Activated CD8-positive, alpha-beta memory T cell treated with anti-CD3 and anti-CD28 coated beads, Interleukin-2, amount 50 U/mL, for 4 hours (primary cell): Measurements from ENCODE around the gene IL36B.
"Not testable (repeated sequence)": the region's sequence is repeated elsewhere in the genome, so short reads cannot be mapped to it uniquely, and the experiment has no call there.

Experiments
- DNase-seq: peaks from one replicate; pipeline ENCODE4 v3.0.0-alpha.2; 2020

The IL36B gene

GRCh38 chr2:113052396-113052917 lies at the start of gene IL36B:
Gene IL36B, minus strand, starts transcription at chr2:113052867.
- DNase-seq = no peak

GRCh38 chr2:113102133-113102532 lies 49.5 kb upstream of the IL36B start:
- no peak for DNase-seq

- DNase-seq = no peak
These were observed 45.9 kb upstream of the IL36B start for GRCh38 chr2:113098532-113098931.

- DNase-seq = no peak
These were observed 45.4 kb upstream of the IL36B start for GRCh38 chr2:113098041-113098440.

GRCh38 chr2:113096842-113097618 lies 44.4 kb upstream of the IL36B start:
- not testable (repeated sequence) for DNase-seq

- not testable (repeated sequence) for DNase-seq
These were observed 43.6 kb upstream of the IL36B start for GRCh38 chr2:113096306-113096705.

- DNase-seq = no peak
These were observed 40.9 kb upstream of the IL36B start for GRCh38 chr2:113093613-113093977.

GRCh38 chr2:113092864-113093612 lies 40.4 kb upstream of the IL36B start:
- DNase-seq = no peak

- no peak for DNase-seq
These were observed 38.7 kb upstream of the IL36B start for GRCh38 chr2:113091231-113091896.

GRCh38 chr2:113089916-113090315 lies 37.2 kb upstream of the IL36B start:
- DNase-seq = no peak

- DNase-seq = no peak
These were observed 35.7 kb upstream of the IL36B start for GRCh38 chr2:113088213-113088992.

- DNase-seq = no peak
These were observed 32.9 kb upstream of the IL36B start for GRCh38 chr2:113085542-113085941.

GRCh38 chr2:113084249-113085000 lies 31.8 kb upstream of the IL36B start:
- no peak for DNase-seq

GRCh38 chr2:113083296-113083695 lies 30.6 kb upstream of the IL36B start:
- no peak for DNase-seq

GRCh38 chr2:113081488-113082210 lies 29.0 kb upstream of the IL36B start:
- DNase-seq = no peak

- DNase-seq = peak; percentile 46
These were observed 27.5 kb upstream of the IL36B start for GRCh38 chr2:113080134-113080533.

- no peak for DNase-seq
These were observed 26.5 kb upstream of the IL36B start for GRCh38 chr2:113079131-113079530.

GRCh38 chr2:113078350-113078839 lies 25.7 kb upstream of the IL36B start:
- no peak for DNase-seq

GRCh38 chr2:113077921-113078320 lies 25.3 kb upstream of the IL36B start:
- no peak for DNase-seq

GRCh38 chr2:113076954-113077669 lies 24.4 kb upstream of the IL36B start:
- DNase-seq = no peak
